OCI-LY1 (cell line): ENCODE data around the gene UBE2C.

ENCODE experiments used
- H2AFZ ChIP-seq: fragments of 200-600 bp; sonication (generic), shearing (Covaris generic); 2 replicates; pipeline ENCODE4 v1.6.0; 2014; ENCODE audit warnings: antibody characterized with exemption, mild to moderate bottlenecking, low read length
- H3F3A ChIP-seq: fragments of 200-600 bp; sonication (generic), shearing (Covaris generic); 2 replicates; pipeline ENCODE4 v1.6.0; 2014; ENCODE audit warnings: mild to moderate bottlenecking, antibody characterized with exemption, low read length, moderate library complexity; ENCODE audit not compliant: insufficient read depth
- H3K27ac ChIP-seq: fragments of 200-600 bp; sonication (generic); 2 replicates; pipeline ENCODE4 v1.5.1; 2014; ENCODE audit warnings: low read length, mixed run types, mild to moderate bottlenecking, low read depth; ENCODE audit not compliant: poor library complexity, severe bottlenecking
- H3K27me3 ChIP-seq: fragments of 200-600 bp; sonication (generic); 2 replicates; pipeline ENCODE4 v1.6.0; 2014; ENCODE audit warnings: antibody characterized with exemption, mild to moderate bottlenecking, low read length, moderate library complexity; ENCODE audit not compliant: insufficient read depth
- H3K36me3 ChIP-seq: fragments of 200-600 bp; sonication (generic); 2 replicates; pipeline ENCODE4 v1.6.1; 2014; ENCODE audit warnings: mild to moderate bottlenecking, antibody characterized with exemption, low read length, moderate library complexity, mixed read lengths; ENCODE audit not compliant: insufficient read depth
- H3K4me1 ChIP-seq: fragments of 200-600 bp; sonication (generic); 2 replicates; pipeline ENCODE4 v1.5.1; 2014; ENCODE audit warnings: mild to moderate bottlenecking, low read length, moderate library complexity; ENCODE audit not compliant: insufficient read depth, severe bottlenecking
- H3K4me2 ChIP-seq: fragments of 200-600 bp; sonication (generic), shearing (Covaris generic); 2 replicates; pipeline ENCODE4 v1.6.1; 2014; ENCODE audit warnings: low read length
- H3K4me3 ChIP-seq: fragments of 200-600 bp; sonication (generic); 2 replicates; pipeline ENCODE4 v1.5.1; 2014; ENCODE audit warnings: low read length, low read depth, mild to moderate bottlenecking, mixed read lengths; ENCODE audit not compliant: poor library complexity, severe bottlenecking
- H3K79me2 ChIP-seq: fragments of 200-600 bp; shearing (Covaris generic); 2 replicates; pipeline ENCODE4 v1.6.1; 2016; ENCODE audit warnings: mixed run types, low read length, mixed read lengths; ENCODE audit not compliant: insufficient read depth
- H3K9ac ChIP-seq: fragments of 200-600 bp; sonication (generic), shearing (Covaris generic); 2 replicates; pipeline ENCODE4 v1.6.1; 2014; ENCODE audit warnings: mild to moderate bottlenecking, low read length, mixed read lengths
- H3K9me2 ChIP-seq: fragments of 200-600 bp; sonication (generic), shearing (Covaris generic); 2 replicates; pipeline ENCODE4 v1.6.1; 2014; ENCODE audit warnings: low read depth, mild to moderate bottlenecking, low read length, mixed read lengths
- H3K9me3 ChIP-seq: fragments of 200-600 bp; shearing (Covaris generic); 2 replicates; pipeline ENCODE4 v1.6.1; 2014; ENCODE audit warnings: low read length, mixed read lengths
- H4K20me1 ChIP-seq: fragments of 200-600 bp; sonication (generic), shearing (Covaris generic); 2 replicates; pipeline ENCODE4 v1.6.0; 2016; ENCODE audit warnings: mild to moderate bottlenecking, low read length; ENCODE audit not compliant: insufficient read depth
- CTCF ChIP-seq: fragments of 200-600 bp; sonication (generic), shearing (Covaris generic); IDR thresholded peaks from 2 replicates; pipeline ENCODE4 v1.5.1; 2017; ENCODE audit warnings: mild to moderate bottlenecking, antibody characterized with exemption, low read length, moderate library complexity, mixed read lengths
- EZH2 ChIP-seq: fragments of 200-600 bp; sonication (generic), shearing (Covaris generic); IDR thresholded peaks from 2 replicates; pipeline ENCODE4 v1.8.0; 2017; ENCODE audit warnings: borderline replicate concordance, mixed run types, mild to moderate bottlenecking, antibody characterized with exemption, low read length, moderate library complexity, mixed read lengths

Gene UBE2C

GRCh38 chr20:45782890-45783289 is 29.6 kb upstream of the UBE2C start:
- H3K4me2 ChIP-seq: no peak overlapping the region
- H3K4me1 ChIP-seq: no peaks in the 10 kb centered on the region

GRCh38 chr20:45783656-45784294 is 28.7 kb upstream of the UBE2C start:
- Histone ChIP-seq H2AFZ (no peak overlapping the region), H3K27me3 (0 out of 2 replicates have a peak, but pooled peaks cover 5% of the 10 kb centered on the region), H3K36me3 (no peaks in the 10 kb centered on the region), H3K9me2 (no peaks in the 10 kb centered on the region), H3K9ac (no peak overlapping the region), H3K4me1 (no peaks in the 10 kb centered on the region), H3K4me3 (no peak overlapping the region), H3K4me2 (no peak overlapping the region), H3F3A (no peaks in the 10 kb centered on the region), H3K27ac (no peak overlapping the region), H3K79me2 (no peaks in the 10 kb centered on the region), H4K20me1 (no peaks in the 10 kb centered on the region), H3K9me3 (no peaks in the 10 kb centered on the region)
- TF ChIP-seq EZH2 (no peak), CTCF (no peak)

More at GRCh38 chr20:45782890-45783289, 29.6 kb upstream of the UBE2C start:
- Histone ChIP-seq H3K36me3 (no peaks in the 10 kb centered on the region), H3K9me3 (no peaks in the 10 kb centered on the region), H3K9ac (no peak overlapping the region), H3K27ac (no peak overlapping the region), H3K9me2 (no peaks in the 10 kb centered on the region), H4K20me1 (no peaks in the 10 kb centered on the region), H3K79me2 (no peaks in the 10 kb centered on the region), H3F3A (no peaks in the 10 kb centered on the region), H2AFZ (no peak overlapping the region), H3K4me3 (no peak overlapping the region), H3K27me3 (0 out of 2 replicates have a peak, but pooled peaks cover 5% of the 10 kb centered on the region)
- TF ChIP-seq CTCF: no peak
- no peak for TF ChIP-seq EZH2

GRCh38 chr20:45788351-45788750 is 24.1 kb upstream of the UBE2C start:
- H3K4me2 ChIP-seq: no peak overlapping the region
- no peaks in the 10 kb centered on the region for H3K9me3 ChIP-seq
- no peaks in the 10 kb centered on the region for H3F3A ChIP-seq
- H3K9ac ChIP-seq: no peak overlapping the region
- peaks cover 13% of the 10 kb centered on the region for H3K4me1 ChIP-seq
- H3K27ac ChIP-seq: no peak overlapping the region
- no peaks in the 10 kb centered on the region for H3K79me2 ChIP-seq
- no peaks in the 10 kb centered on the region for H3K27me3 ChIP-seq
- H3K9me2 ChIP-seq: no peaks in the 10 kb centered on the region
- H2AFZ ChIP-seq: no peak overlapping the region
- TF ChIP-seq CTCF (no peak), EZH2 (no peak)
- H3K4me3 ChIP-seq: no peak overlapping the region
- H4K20me1 ChIP-seq: no peaks in the 10 kb centered on the region
- no peaks in the 10 kb centered on the region for H3K36me3 ChIP-seq
